Fibroblast of mammary gland (primary cell): Measurements from ENCODE around the gene CPNE7.

Experiments used
- DNase-seq: peaks from one replicate; pipeline ENCODE4 v3.0.0-alpha.2; 2010; ENCODE audit warnings: low read depth
- H3K4me3 ChIP-seq: 2 replicates; pipeline ENCODE4 v1.5.1; 2011; ENCODE audit warnings: low read depth, mild to moderate bottlenecking, low read length, moderate library complexity; ENCODE audit not compliant: control insufficient read depth
- CTCF ChIP-seq: conservative IDR thresholded peaks from 2 replicates; pipeline ENCODE4 v1.5.1; 2011; ENCODE audit warnings: low read depth, low read length, inconsistent platforms; ENCODE audit not compliant: control insufficient read depth, insufficient read depth

The CPNE7 gene

GRCh38 chr16:89536886-89537548, 38.5 kb upstream of the CPNE7 start:
- DNase-seq, result no peak
- no peak overlapping the region for H3K4me3 ChIP-seq
- TF ChIP-seq CTCF, result no peak

GRCh38 chr16:89537549-89537925, 38.0 kb upstream of the CPNE7 start:
- TF ChIP-seq CTCF, result no peak
- H3K4me3 ChIP-seq, result no peak overlapping the region
- no peak for DNase-seq

- no peak overlapping the region for H3K4me3 ChIP-seq
- DNase-seq, result no peak
- no peak for TF ChIP-seq CTCF
Observed at GRCh38 chr16:89538286-89538685, 37.3 kb upstream of the CPNE7 start.

GRCh38 chr16:89540557-89540956, 35.0 kb upstream of the CPNE7 start:
- DNase-seq, result no peak
- H3K4me3 ChIP-seq, result no peak overlapping the region
- no peak for TF ChIP-seq CTCF

GRCh38 chr16:89541792-89542191, 33.8 kb upstream of the CPNE7 start:
- no peak for DNase-seq

GRCh38 chr16:89544113-89544512, 31.4 kb upstream of the CPNE7 start:
- no peak for DNase-seq
- H3K4me3 ChIP-seq, result no peak overlapping the region
- TF ChIP-seq CTCF, result no peak

More at GRCh38 chr16:89541792-89542191, 33.8 kb upstream of the CPNE7 start:
- H3K4me3 ChIP-seq, result no peak overlapping the region
- TF ChIP-seq CTCF, result no peak

GRCh38 chr16:89544713-89545043, 30.9 kb upstream of the CPNE7 start:
- no peak for DNase-seq
- no peak for TF ChIP-seq CTCF
- H3K4me3 ChIP-seq, result no peak overlapping the region
